Thoracic aorta (tissue), 2 donors: ENCODE data around the gene TSEN2. TPM values are rescaled to one million over a fixed set of nuclear protein-coding genes. Genes with fewer than 3 reads are reported as not detected.

ENCODE experiments used
- ATAC-seq: fragments of 150-250 bp; one replicate; pipeline ENCODE4 v1.8.0; 2017; ENCODE audit warnings: low read depth; ENCODE audit not compliant: insufficient number of reproducible peaks, low FRiP score
- DNase-seq: peaks from one replicate; pipeline ENCODE4 v3.0.0-alpha.2; 2020; ENCODE audit warnings: low spot score
- H3K27ac ChIP-seq, 2 donors: fragments of 200-600 bp; sonication (generic); 1 replicate in 1 of 2; 2 replicates in 1 of 2; pipeline ENCODE4 v1.5.1; 2016; ENCODE audit warnings: mild to moderate bottlenecking in 2 of 2, moderate library complexity in 2 of 2
- H3K27me3 ChIP-seq: fragments of 200-600 bp; sonication (generic); replicated peaks from 2 replicates; pipeline ENCODE4 v1.6.0; 2016; ENCODE audit warnings: mild to moderate bottlenecking; ENCODE audit not compliant: insufficient read depth
- H3K36me3 ChIP-seq: fragments of 200-600 bp; sonication (generic); one replicate; pipeline ENCODE4 v1.5.1; 2016
- H3K4me1 ChIP-seq, 2 donors: fragments of 200-600 bp; sonication (generic); 1 replicate in 1 of 2; 2 replicates in 1 of 2; pipeline versions ENCODE4 v1.5.1 to v1.6.0; 2016; ENCODE audit warnings: low read depth in 2 of 2, mild to moderate bottlenecking in 1 of 2; ENCODE audit not compliant: control insufficient read depth in 1 of 2
- H3K4me3 ChIP-seq: fragments of 200-600 bp; sonication (generic); 2 replicates; pipeline ENCODE4 v1.5.1; 2016; ENCODE audit warnings: mild to moderate bottlenecking
- H3K9me3 ChIP-seq: fragments of 200-600 bp; sonication (generic); 2 replicates; pipeline ENCODE4 v1.5.1; 2016
- CTCF ChIP-seq: fragments of 200-600 bp; sonication (generic); IDR thresholded peaks from one replicate; pipeline ENCODE4 v1.5.1; 2019; ENCODE audit warnings: antibody characterized with exemption
- total RNA-seq, 2 donors: library from RNA; depleted of rRNA; stranded (reverse); fragments of >200 nt; gene quantifications; one replicate each; pipeline versions ENCODE4 v1.1.0 to v1.2.3, GENCODE V29; 2016

TSEN2 gene
- total RNA-seq, 2 donors from 2014 or later: 17.8 to 31.5 TPM

- no peak for ATAC-seq
- no peak for DNase-seq
- H3K27me3 ChIP-seq: no peaks in the 10 kb centered on the region
- H3K36me3 ChIP-seq: peaks cover 77% of the 10 kb centered on the region
- no peaks in the 10 kb centered on the region for H3K9me3 ChIP-seq
- H3K4me1 ChIP-seq: no peaks in the 10 kb centered on the region
- no peak overlapping the region for H3K4me3 ChIP-seq
- no peak for TF ChIP-seq CTCF
- H3K27ac ChIP-seq: no peak overlapping the region
These were observed 95.2 kb downstream of the TSEN2 start for GRCh38 chr3:12579456-12579855.

- H3K27ac ChIP-seq: no peak overlapping the region
- H3K27me3 ChIP-seq: no peaks in the 10 kb centered on the region
- no peak overlapping the region for H3K4me3 ChIP-seq
- no peak for TF ChIP-seq CTCF
- no peaks in the 10 kb centered on the region for H3K9me3 ChIP-seq
- H3K4me1 ChIP-seq: no peaks in the 10 kb centered on the region
- H3K36me3 ChIP-seq: peaks cover 77% of the 10 kb centered on the region
- DNase-seq: no peak
- no peak for ATAC-seq
These were observed 95.6 kb downstream of the TSEN2 start for GRCh38 chr3:12579905-12580304.

GRCh38 chr3:12582730-12583129 lies 98.5 kb downstream of the TSEN2 start:
- Histone ChIP-seq H3K27me3 (no peaks in the 10 kb centered on the region), H3K4me3 (no peak overlapping the region), H3K4me1 (no peaks in the 10 kb centered on the region), H3K27ac (no peak overlapping the region), H3K36me3 (peaks cover 65% of the 10 kb centered on the region), H3K9me3 (no peaks in the 10 kb centered on the region)
- no peak for TF ChIP-seq CTCF
- DNase-seq (no peak), ATAC-seq (no peak)

Other genes starting within 250 kb of the TSEN2 start
- 10 to 100 TPM in 1 of 2 donors, 1 to 10 TPM in 1; 8.5 to 13.1 TPM for gene PPARG, start 195.4 kb upstream of the TSEN2 start, total RNA-seq
- gene MKRN2OS, start 61.0 kb downstream of the TSEN2 start, total RNA-seq: not detected
- gene MKRN2, start 72.6 kb downstream of the TSEN2 start, total RNA-seq: 10 to 100 TPM; 35.7 to 41.5 TPM
- gene RAF1, start 179.6 kb downstream of the TSEN2 start, total RNA-seq: 100 to 1,000 TPM; 158 to 183 TPM